Measurements from ENCODE around the gene SLCO1B3. TPM values are rescaled to one million over a fixed set of nuclear protein-coding genes. Genes with fewer than 3 reads are reported as not detected.

SLCO1B3 gene
- total and polyA plus RNA-seq, 2 of the 4 experiments (the other 2 are of a cell fraction) = not detected

DNA sequence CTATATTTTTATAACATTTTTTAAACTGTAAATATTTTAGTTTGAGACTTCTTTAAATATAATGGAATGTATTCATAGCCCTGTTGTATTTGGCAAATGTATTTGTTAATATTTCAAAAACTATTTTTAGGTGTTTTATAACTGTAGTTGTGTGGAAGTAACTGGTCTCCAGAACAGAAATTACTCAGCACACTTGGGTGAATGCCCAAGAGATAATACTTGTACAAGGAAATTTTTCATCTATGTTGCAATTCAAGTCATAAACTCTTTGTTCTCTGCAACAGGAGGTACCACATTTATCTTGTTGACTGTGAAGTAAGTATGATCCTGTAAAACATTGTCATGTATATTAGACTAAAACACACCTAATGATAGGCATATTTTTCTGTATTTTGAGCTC is 72.8 kb downstream of the SLCO1B3 start:
- intact Hi-C loops (cut with micrococcal nuclease) = no loop called here
- Histone ChIP-seq H3K79me1 (ENCODE audit: low read depth in 1 of 2, low read length in 2 of 2) (no peaks in the 10 kb centered on the region), H4K20me1 (ENCODE audit: insufficient read depth, low read length) (no peaks in the 10 kb centered on the region), H3K23ac (ENCODE audit: low read depth, low read length) (no peak overlapping the region), H3K18ac (ENCODE audit: low read depth, low read length) (no peak overlapping the region), H4K91ac (ENCODE audit: insufficient read depth, low read depth, low read length) (no peak overlapping the region), H3K27me3 (ENCODE audit: control insufficient read depth, insufficient read depth, low read length) (no peaks in the 10 kb centered on the region), H2BK15ac (ENCODE audit: low read depth, low read length) (no peak overlapping the region), H2BK20ac (ENCODE audit: low read depth, low read length) (no peak overlapping the region), H3K4me2 (ENCODE audit: low read depth, low read length) (no peak overlapping the region), H3K9ac (ENCODE audit: low read depth, low read length) (no peak overlapping the region), H3K9me3 (ENCODE audit: control insufficient read depth, insufficient read depth, low read length) (no peaks in the 10 kb centered on the region), H3K4me1 (ENCODE audit: control insufficient read depth, insufficient read depth, low read length) (no peaks in the 10 kb centered on the region), H3K4ac (ENCODE audit: low read depth, low read length) (no peak overlapping the region), H3K14ac (replicated peaks; ENCODE audit: low read depth, low read length) (no peak overlapping the region), H2AK9ac (replicated peaks; ENCODE audit: low read depth, low read length, poor library complexity) (no peak overlapping the region), H2BK5ac (ENCODE audit: low read depth, low read length, poor library complexity, severe bottlenecking) (no peak overlapping the region), H3K9me1 (ENCODE audit: insufficient read depth, low read length) (no peaks in the 10 kb centered on the region), H2AK5ac (ENCODE audit: low read depth, low read length) (no peak overlapping the region), H3K56ac (ENCODE audit: extremely low read depth, insufficient read depth, low read length) (no peak overlapping the region), H3K4me3 (ENCODE audit: insufficient read depth, low read depth, low read length) (no peak overlapping the region), H3K36me3 (ENCODE audit: control insufficient read depth, insufficient read depth, low read length) (no peaks in the 10 kb centered on the region), H2BK120ac (ENCODE audit: low read depth, low read length) (no peak overlapping the region), H4K8ac (ENCODE audit: low read depth in 2 of 2, low read length in 2 of 2) (no peak overlapping the region), H3K27ac (ENCODE audit: insufficient read depth, low read length) (no peak overlapping the region), H2AFZ (replicated peaks; ENCODE audit: low read length, poor library complexity) (no peak overlapping the region), H4K5ac (ENCODE audit: low read depth, low read length) (no peak overlapping the region)
- TF ChIP-seq ELK1 (IDR thresholded peaks at IDR 0.05; ENCODE audit: borderline replicate concordance, low read depth, low read length) (no peak), CTCF (conservative IDR thresholded peaks at IDR 0.05; ENCODE audit: low read depth, low read length) (no peak), CHD1 (IDR thresholded peaks at IDR 0.05; ENCODE audit: low read depth, low read length) (no peak), NFE2L2 (IDR thresholded peaks at IDR 0.05; ENCODE audit: low read depth, low read length) (no peak)
- DNase-seq (no peak), ATAC-seq (ENCODE audit: low read depth) (no peak)
- no TSS peak for BruUV-seq (replicated peaks)
- CTCF ChIA-PET = no interaction called here
- in situ Hi-C loops (cut with MboI; ENCODE audit: low sequenced_read_pairs) = no loop called here
- dilution Hi-C loops (cut with HindIII; ENCODE audit: low sequenced_read_pairs, unreplicated experiment) = no loop called here
- POLR2A ChIA-PET (ENCODE audit: unreplicated experiment) = no interaction called here
